ENCODE data around the gene CDC42BPG.

GRCh38 chr11:64869571-64870175 is 25.2 kb upstream of the CDC42BPG start:
- TF ChIP-seq EZH2 (optimal IDR thresholded peaks at IDR 0.05; ENCODE audit: low read depth, low read length), result no peak
- TF ChIP-seq, protein P1, sequence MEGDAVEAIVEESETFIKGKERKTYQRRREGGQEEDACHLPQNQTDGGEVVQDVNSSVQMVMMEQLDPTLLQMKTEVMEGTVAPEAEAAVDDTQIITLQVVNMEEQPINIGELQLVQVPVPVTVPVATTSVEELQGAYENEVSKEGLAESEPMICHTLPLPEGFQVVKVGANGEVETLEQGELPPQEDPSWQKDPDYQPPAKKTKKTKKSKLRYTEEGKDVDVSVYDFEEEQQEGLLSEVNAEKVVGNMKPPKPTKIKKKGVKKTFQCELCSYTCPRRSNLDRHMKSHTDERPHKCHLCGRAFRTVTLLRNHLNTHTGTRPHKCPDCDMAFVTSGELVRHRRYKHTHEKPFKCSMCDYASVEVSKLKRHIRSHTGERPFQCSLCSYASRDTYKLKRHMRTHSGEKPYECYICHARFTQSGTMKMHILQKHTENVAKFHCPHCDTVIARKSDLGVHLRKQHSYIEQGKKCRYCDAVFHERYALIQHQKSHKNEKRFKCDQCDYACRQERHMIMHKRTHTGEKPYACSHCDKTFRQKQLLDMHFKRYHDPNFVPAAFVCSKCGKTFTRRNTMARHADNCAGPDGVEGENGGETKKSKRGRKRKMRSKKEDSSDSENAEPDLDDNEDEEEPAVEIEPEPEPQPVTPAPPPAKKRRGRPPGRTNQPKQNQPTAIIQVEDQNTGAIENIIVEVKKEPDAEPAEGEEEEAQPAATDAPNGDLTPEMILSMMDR (IDR thresholded peaks at IDR 0.05; ENCODE audit: low read length), result no peak
